HUES6 (cell line): Measurements from ENCODE around the gene CALML4.
A peak's percentile ranks its signal among the peaks of the same experiment; 100 is the strongest.
"Not testable (repeated sequence)": the region's sequence is repeated elsewhere in the genome, so short reads cannot be mapped to it uniquely, and the experiment has no call there.

Experiments
- H3K27ac ChIP-seq: 2 replicates; pipeline ENCODE4 v1.7.0; 2013; ENCODE audit warnings: low read depth, mild to moderate bottlenecking, low read length, inconsistent platforms
- H3K27me3 ChIP-seq: 2 replicates; pipeline ENCODE4 v1.6.1; 2013; ENCODE audit warnings: low read length; ENCODE audit not compliant: control insufficient read depth, insufficient read depth
- H3K36me3 ChIP-seq: 2 replicates; pipeline ENCODE4 v1.6.1; 2013; ENCODE audit warnings: low read length; ENCODE audit not compliant: control insufficient read depth, insufficient read depth
- H3K4me1 ChIP-seq: 2 replicates; pipeline ENCODE4 v1.6.1; 2013; ENCODE audit warnings: low read length; ENCODE audit not compliant: control insufficient read depth, insufficient read depth
- H3K4me3 ChIP-seq: 2 replicates; pipeline ENCODE4 v1.5.1; 2013; ENCODE audit warnings: low read depth, low read length
- H3K9ac ChIP-seq: one replicate; pipeline ENCODE4 v1.6.1; 2013; ENCODE audit warnings: mild to moderate bottlenecking, low read length
- H3K9me3 ChIP-seq: 2 replicates; pipeline ENCODE4 v1.6.1; 2013; ENCODE audit warnings: low read depth, low read length; ENCODE audit not compliant: control insufficient read depth, insufficient read depth

CALML4 gene

DNA sequence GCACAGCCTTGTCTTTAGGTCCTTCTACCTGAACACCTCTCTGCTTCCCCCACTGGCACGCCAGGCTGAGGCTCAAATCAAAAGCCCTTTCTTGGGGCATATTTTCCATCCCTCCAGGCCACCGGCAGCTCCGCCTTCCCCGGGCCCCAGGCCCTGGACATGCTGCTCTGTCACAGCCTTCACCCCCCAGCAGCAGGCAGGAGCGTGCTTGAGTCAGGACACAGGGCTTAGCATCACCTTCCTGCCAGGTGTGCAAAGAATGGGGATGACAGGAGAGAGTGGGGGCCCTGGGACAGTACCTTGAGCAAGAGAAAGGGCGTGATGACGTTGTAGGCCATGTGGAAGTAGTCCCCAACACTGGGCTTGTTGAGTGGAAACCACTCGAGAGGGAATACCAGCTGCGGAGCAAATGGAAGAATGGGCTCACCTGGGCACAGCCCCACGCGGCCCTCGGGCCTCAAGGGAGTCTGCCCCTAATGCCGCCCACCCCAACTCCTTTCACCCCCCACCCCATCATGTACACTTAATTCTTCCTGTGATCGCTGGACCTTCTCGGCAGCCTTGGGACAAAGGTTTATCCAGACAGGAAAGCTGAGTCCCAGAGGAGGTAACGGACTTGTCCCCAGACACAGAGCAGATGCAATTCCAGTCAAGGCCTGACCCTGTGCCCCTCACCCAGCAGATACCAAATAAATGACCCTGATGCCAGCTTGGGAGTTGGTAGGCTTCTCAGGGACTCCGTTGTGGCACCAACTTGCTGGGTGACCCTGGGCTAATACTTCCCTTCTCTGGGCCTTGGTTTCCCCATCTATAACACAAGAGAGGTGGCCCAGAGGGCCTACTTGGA is 9.1 kb upstream of the CALML4 start:
- H3K27ac ChIP-seq, result no peak overlapping the region
- H3K36me3 ChIP-seq, result peaks cover 43% of the 10 kb centered on the region
- H3K4me3 ChIP-seq, result no peak overlapping the region
- peaks cover 11% of the 10 kb centered on the region for H3K4me1 ChIP-seq
- H3K27me3 ChIP-seq, result no peaks in the 10 kb centered on the region
- no peak overlapping the region for H3K9ac ChIP-seq
- no peaks in the 10 kb centered on the region for H3K9me3 ChIP-seq

DNA sequence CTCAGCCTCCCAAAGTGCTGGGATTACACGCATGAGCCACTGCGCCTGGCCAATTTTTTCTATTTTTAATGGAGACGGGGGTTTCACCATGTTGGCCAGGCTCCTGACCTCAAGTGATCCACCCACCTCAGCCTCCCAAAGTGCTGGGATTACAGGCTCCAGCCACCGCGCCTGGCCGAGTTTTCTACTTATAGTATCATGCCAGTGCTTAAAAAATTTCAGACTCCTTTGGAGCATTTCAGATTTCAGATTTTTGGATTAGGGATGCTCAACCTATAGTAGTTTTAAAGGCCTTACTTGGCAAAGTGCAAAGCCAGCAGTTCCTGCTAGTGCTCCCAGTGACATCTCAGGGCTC is 8.3 kb upstream of the CALML4 start:
- not testable (repeated sequence) for H3K4me3 ChIP-seq, H3K27ac ChIP-seq, H3K9me3 ChIP-seq, H3K27me3 ChIP-seq, H3K9ac ChIP-seq
- H3K36me3 ChIP-seq, result peaks cover 39% of the 10 kb centered on the region
- peaks cover 11% of the 10 kb centered on the region for H3K4me1 ChIP-seq

DNA sequence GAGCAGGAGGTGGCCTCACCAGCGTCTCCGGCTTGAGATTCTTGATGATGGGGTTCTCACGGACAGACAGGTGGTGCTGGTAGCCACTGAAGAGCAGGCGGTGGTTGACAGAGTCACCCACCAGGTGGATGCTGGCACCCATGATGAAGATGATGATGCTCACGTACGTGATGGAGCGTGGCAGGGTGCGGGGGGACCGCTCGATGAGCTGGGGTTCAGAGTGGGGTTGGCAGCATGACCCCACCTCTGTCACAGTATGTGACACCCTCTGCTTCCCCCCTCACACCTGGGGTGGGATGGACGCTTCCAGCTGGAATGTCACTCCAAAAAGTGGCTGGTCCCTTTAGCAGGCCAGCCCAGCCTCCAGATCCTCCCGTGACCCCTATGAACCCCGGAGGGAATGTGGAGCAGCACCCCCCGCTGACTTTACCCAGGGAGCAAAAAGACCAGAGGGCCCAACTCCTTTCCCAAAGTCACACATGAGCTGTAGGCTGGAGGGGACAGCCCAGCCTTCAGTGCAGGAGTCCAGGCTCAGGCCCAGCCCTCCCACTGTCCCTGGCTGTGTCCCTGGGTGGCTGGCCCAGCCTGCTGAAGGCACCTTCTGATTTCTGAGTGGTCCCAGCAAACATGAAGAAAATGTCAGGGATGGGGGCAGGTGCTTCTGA is 6.7 kb upstream of the CALML4 start:
- no peak overlapping the region for H3K9ac ChIP-seq
- H3K4me3 ChIP-seq, result no peak overlapping the region
- H3K4me1 ChIP-seq, result peaks cover 18% of the 10 kb centered on the region
- peaks cover 29% of the 10 kb centered on the region for H3K36me3 ChIP-seq
- no peak overlapping the region for H3K27ac ChIP-seq
- H3K27me3 ChIP-seq, result no peaks in the 10 kb centered on the region
- no peaks in the 10 kb centered on the region for H3K9me3 ChIP-seq

DNA sequence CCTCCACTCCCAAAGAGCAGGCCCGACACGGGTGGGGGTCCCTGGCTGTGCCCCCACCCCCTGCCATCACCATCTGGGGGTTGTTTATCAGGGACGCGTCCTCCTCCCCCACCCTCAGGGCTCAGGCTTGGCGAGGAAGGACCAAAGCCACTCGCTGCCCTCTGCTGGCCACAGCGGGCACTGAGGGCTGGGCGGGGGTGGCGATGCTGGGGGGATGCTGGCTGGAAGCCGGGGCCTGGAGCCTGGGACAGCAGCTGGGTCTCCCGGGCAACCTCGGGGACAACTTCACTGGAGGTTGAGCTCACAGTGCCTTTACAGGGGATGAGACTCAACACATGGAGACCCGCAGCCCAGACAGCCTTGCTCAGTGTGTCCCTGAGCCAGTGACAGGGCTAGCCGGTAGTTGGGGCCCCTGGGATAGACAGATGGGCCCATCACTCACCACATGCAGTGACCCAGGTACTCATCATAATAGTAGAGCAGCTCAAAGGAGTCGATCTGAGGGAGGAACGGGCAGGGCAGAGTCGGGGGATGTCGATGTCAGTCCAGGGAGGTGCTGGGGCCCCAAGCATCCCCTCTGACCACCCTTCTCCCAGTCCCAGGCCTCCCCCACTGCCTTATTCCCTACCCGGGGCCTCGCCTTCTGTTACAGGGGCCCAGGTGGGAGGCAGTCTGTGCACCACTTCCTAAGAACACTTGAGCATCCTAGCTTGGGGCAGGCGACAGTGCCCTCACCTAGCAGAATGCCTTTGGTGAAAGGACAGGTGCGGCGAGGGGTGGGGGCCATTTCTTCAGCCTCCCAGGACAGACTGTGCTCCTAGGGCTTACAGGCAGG is 5.9 kb upstream of the CALML4 start:
- H3K27me3 ChIP-seq, result no peaks in the 10 kb centered on the region
- no peak overlapping the region for H3K9ac ChIP-seq
- H3K4me1 ChIP-seq, result peaks cover 26% of the 10 kb centered on the region
- H3K27ac ChIP-seq, result no peak overlapping the region
- no peak overlapping the region for H3K4me3 ChIP-seq
- no peaks in the 10 kb centered on the region for H3K9me3 ChIP-seq
- H3K36me3 ChIP-seq, result peaks cover 25% of the 10 kb centered on the region

DNA sequence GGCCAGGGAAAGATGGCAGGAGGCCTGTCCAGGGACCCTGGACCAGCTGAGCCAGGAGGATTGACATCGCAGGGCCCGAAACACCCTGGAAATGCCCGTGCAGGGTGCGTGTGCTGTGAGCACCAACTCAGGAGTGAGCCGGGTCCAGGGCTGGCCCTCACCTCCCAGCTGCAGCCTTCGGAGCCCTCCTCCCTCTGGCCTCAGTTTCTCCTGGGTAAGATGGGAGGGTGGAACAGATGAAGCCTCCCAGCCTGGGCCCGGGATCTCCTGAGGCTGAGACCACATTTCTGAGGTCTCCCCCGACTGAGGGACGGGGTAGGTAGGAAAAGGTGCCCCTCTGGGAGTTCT is 5.3 kb upstream of the CALML4 start:
- no peak overlapping the region for H3K4me3 ChIP-seq
- peaks cover 20% of the 10 kb centered on the region for H3K36me3 ChIP-seq
- peaks cover 32% of the 10 kb centered on the region for H3K4me1 ChIP-seq
- no peak overlapping the region for H3K27ac ChIP-seq
- no peaks in the 10 kb centered on the region for H3K27me3 ChIP-seq
- no peaks in the 10 kb centered on the region for H3K9me3 ChIP-seq
- H3K9ac ChIP-seq, result peak overlapping the region; percentile 12

DNA sequence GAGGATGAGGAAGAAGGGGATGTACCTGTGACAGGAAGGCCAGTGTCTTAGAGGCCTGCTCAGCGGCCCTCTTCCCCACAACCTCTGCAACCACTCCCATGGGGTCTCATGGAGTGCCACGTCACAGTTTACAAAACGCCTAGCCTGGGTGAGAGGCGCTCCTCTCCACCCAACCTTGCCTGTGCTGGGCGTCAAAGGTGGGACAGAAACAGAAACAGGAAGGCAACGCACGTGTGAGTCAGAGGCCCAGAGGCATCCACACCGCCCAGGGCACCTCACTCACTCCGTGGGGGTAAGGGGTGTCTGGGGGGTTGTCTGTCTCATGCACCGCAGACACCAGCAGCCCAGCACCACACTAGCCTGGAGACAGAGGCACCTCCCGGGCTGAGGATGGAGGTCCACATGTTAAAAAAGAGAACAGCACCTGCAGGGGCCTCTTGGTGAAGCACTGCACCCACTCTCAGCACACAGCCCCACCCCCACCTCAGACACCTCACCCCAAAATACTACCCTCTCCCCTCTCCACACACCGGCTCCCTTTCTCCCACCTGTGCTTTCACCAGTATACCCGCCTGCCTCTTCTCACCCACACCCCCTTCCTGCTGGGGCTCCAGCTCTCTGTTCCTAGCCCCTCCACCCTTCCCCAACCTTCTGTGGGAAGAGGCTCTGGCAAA is 4.7 kb upstream of the CALML4 start:
- peaks cover 37% of the 10 kb centered on the region for H3K4me1 ChIP-seq
- peaks cover 20% of the 10 kb centered on the region for H3K36me3 ChIP-seq
- no peaks in the 10 kb centered on the region for H3K27me3 ChIP-seq
- H3K4me3 ChIP-seq, result no peak overlapping the region
- no peaks in the 10 kb centered on the region for H3K9me3 ChIP-seq
- H3K9ac ChIP-seq, result peak overlapping the region; percentile 12
- H3K27ac ChIP-seq, result no peak overlapping the region

DNA sequence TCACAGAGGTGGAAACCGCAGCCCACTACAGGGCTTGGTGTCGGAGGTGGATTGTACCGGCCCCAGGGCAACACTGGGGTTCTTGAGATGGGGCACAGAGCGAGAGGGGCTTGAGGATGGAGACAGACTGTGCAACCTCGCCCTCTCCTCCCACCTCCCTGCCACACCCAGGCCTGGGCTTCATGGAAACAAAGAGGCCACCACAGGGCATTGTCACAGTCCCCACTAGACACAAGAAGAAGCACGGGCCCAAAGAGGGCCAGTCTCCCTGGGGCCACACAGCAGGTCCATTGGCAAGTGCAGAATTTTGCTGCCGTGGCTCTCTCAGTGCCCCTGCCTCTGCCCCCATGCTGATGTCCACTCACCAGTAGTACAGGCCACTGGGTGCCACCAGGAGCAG is 4.1 kb upstream of the CALML4 start:
- no peak overlapping the region for H3K27ac ChIP-seq
- peaks cover 38% of the 10 kb centered on the region for H3K4me1 ChIP-seq
- H3K36me3 ChIP-seq, result peaks cover 20% of the 10 kb centered on the region

DNA sequence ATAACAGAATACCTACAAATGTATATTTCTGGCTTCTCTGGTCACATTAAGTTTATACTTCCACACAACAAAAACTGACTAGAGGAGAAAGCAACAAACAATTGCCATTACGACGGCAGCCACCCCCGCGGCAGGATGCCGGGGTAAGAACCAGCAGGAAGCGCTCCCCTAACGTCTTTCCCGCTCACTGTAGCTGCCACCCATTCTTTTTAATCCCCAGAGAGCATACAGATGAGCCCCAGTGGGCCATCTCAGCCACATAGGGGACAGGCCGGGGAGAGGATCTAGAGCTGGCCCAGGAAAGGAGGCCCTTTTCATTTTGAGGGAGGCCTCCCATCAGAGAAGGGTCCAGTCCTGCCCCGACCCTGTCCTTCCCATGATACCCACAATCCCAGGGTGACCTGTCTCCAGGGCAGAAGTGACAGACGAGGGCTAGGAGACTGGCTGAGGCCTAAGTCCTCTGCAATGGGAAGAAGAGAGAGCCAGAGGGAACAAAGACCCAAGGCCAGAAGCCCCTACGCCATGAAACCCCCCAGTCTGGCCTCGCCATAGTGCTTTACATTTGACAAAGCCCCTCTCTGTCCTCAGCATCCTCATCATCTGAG is 3.6 kb upstream of the CALML4 start:
- Histone ChIP-seq H3K27me3 (no peaks in the 10 kb centered on the region), H3K27ac (no peak overlapping the region), H3K4me1 (peaks cover 38% of the 10 kb centered on the region), H3K9me3 (no peaks in the 10 kb centered on the region), H3K4me3 (no peak overlapping the region), H3K36me3 (peaks cover 20% of the 10 kb centered on the region), H3K9ac (no peak overlapping the region)

More for the DNA sequence above, 4.1 kb upstream of the CALML4 start:
- Histone ChIP-seq H3K9me3 (no peaks in the 10 kb centered on the region), H3K9ac (no peak overlapping the region), H3K27me3 (no peaks in the 10 kb centered on the region), H3K4me3 (no peak overlapping the region)

DNA sequence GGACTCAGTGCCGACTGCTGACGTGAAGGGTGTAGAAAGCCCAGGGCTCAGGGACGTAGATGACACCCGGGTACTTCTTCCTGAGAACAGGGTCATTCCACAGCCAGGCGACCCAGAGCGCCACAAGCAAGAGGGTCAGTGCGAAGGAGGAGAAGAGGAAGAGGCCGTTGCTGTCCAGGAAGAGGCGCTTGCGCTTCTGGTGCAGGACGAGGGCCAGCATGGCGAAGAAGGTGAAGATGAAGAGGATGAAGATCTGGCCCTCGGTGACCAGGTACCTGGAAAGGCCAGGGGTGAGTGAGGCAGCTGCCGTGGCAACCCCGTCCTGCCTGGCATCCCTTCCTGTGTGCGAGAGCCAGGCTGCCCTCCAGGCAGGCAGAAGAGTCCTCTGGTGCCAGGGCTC is 3.0 kb upstream of the CALML4 start:
- H3K36me3 ChIP-seq, result peaks cover 20% of the 10 kb centered on the region
- H3K27me3 ChIP-seq, result no peaks in the 10 kb centered on the region
- H3K9ac ChIP-seq, result no peak overlapping the region
- no peaks in the 10 kb centered on the region for H3K9me3 ChIP-seq
- H3K4me3 ChIP-seq, result no peak overlapping the region
- H3K27ac ChIP-seq, result no peak overlapping the region
- peaks cover 38% of the 10 kb centered on the region for H3K4me1 ChIP-seq

DNA sequence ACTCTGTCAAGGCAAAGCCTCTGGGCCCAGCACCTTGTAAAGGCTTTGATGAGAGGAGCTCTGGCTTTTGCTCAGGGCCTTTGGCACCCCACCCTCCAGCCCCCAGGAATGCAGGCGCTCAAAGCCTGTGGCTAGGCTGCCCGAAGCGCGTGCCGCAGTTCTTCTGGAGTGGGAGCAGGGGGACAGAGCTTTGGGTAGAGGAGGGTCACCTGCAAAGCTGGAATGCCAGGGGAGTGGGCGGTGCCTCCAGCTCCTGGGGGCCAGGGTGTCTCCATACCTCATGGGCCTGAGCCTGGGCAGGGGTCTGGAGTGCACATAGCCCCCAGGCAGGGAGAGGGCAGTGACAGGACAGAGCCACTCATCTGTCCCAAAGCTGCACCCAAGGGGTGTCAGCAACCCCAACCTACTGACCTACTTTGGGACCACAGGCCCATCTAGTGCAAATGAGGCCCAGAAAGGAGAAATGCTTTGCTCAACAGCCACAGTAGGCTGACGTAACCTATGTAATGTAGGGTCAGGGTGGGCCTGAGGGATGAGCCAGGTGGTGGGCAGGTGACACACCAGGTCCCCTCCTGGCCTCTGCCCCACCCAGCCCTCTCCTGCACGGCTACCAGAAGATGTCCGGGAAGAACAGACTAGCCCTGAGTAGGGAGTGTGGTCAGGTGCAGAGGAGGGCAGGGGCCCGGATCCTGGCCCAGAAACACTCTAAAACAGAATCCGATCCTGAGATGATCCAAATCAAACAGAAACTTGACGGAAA is 2.2 kb upstream of the CALML4 start:
- H3K27me3 ChIP-seq, result no peaks in the 10 kb centered on the region

More for the DNA sequence above, 2.2 kb upstream of the CALML4 start:
- H3K4me3 ChIP-seq, result no peak overlapping the region
- peaks cover 38% of the 10 kb centered on the region for H3K4me1 ChIP-seq
- no peak overlapping the region for H3K27ac ChIP-seq
- no peak overlapping the region for H3K9ac ChIP-seq
- H3K36me3 ChIP-seq, result peaks cover 20% of the 10 kb centered on the region
- H3K9me3 ChIP-seq, result no peaks in the 10 kb centered on the region
